H1 (cell line): ENCODE results near the gene NLRC5.

ENCODE experiments used
- BCL11A ChIP-seq, 2 experiments: IDR thresholded peaks; one replicate each; pipeline ENCODE4 v1.6.1; 2011; ENCODE audit warnings: low read depth in 2 of 2, low read length in 2 of 2, mild to moderate bottlenecking in 2 of 2
- CBX8 ChIP-seq: fragments of 300-800, 300-1000 bp; sonication (generic); IDR thresholded peaks from 2 replicates; pipeline ENCODE4 v1.7.1; 2016; ENCODE audit warnings: low read depth, low read length, borderline replicate concordance
- CREB1 ChIP-seq: IDR thresholded peaks from 2 replicates; pipeline ENCODE4 v1.6.1; 2012; ENCODE audit warnings: inconsistent platforms
- EZH2 ChIP-seq: fragments of 200-600 bp; sonication (generic); IDR thresholded peaks from 2 replicates; pipeline ENCODE4 v1.7.1; 2012; ENCODE audit warnings: low read depth, mild to moderate bottlenecking, moderate library complexity, low read length, inconsistent platforms; ENCODE audit not compliant: severe bottlenecking
- GABPA ChIP-seq: IDR thresholded peaks from 2 replicates; pipeline ENCODE4 v1.6.1; 2011; ENCODE audit warnings: mild to moderate bottlenecking, low read length, moderate library complexity, borderline replicate concordance; ENCODE audit not compliant: insufficient read depth
- GTF2F1 ChIP-seq: IDR thresholded peaks from 2 replicates; pipeline ENCODE4 v1.6.1; 2012; ENCODE audit warnings: low read depth, low read length, improper control_type of control experiment, borderline replicate concordance
- MAFK ChIP-seq: IDR thresholded peaks from 2 replicates; pipeline ENCODE4 v1.6.1; 2012; ENCODE audit warnings: low read depth, mild to moderate bottlenecking, improper control_type of control experiment, low read length
- POLR2A ChIP-seq, 2 experiments: IDR thresholded peaks; 1 replicate in 1 of 2; 2 replicates in 1 of 2; pipeline ENCODE4 v1.6.1; 2011; ENCODE audit warnings: low read depth in 2 of 2, low read length in 2 of 2, mild to moderate bottlenecking in 2 of 2; ENCODE audit errors: control extremely low read depth in 1 of 2
- POLR2AphosphoS5 ChIP-seq: IDR thresholded peaks from 2 replicates; pipeline ENCODE4 v1.6.1; 2011; ENCODE audit warnings: low read depth, low read length
- RBBP5 ChIP-seq: IDR thresholded peaks from 2 replicates; pipeline ENCODE4 v1.7.1; 2012; ENCODE audit warnings: low read depth, mild to moderate bottlenecking, inconsistent platforms, low read length, moderate library complexity, borderline replicate concordance
- SIN3A ChIP-seq, 2 experiments: IDR thresholded peaks in 1 of 2; conservative IDR thresholded peaks in 1 of 2; 2 replicates each; pipeline ENCODE4 v1.6.1; 2011 to 2012; ENCODE audit warnings: low read length in 2 of 2, improper control_type of control experiment in 1 of 2, low read depth in 1 of 2, mild to moderate bottlenecking in 1 of 2
- TF ChIP-seq, protein P1 (sequence below), 3 experiments: IDR thresholded peaks; 1 replicate in 2 of 3; 2 replicates in 1 of 3; pipeline versions ENCODE4 v1.5.1 to v1.6.1; 2011; ENCODE audit warnings: low read length in 3 of 3, mild to moderate bottlenecking in 3 of 3, inconsistent platforms in 2 of 3, low read depth in 1 of 3, moderate library complexity in 1 of 3; ENCODE audit not compliant: insufficient read depth in 1 of 3; ENCODE audit errors: control extremely low read depth in 1 of 3
- TF ChIP-seq, protein P2 (sequence below): IDR thresholded peaks from 2 replicates; pipeline ENCODE4 v1.6.1; 2012; ENCODE audit warnings: inconsistent platforms

DNA sequence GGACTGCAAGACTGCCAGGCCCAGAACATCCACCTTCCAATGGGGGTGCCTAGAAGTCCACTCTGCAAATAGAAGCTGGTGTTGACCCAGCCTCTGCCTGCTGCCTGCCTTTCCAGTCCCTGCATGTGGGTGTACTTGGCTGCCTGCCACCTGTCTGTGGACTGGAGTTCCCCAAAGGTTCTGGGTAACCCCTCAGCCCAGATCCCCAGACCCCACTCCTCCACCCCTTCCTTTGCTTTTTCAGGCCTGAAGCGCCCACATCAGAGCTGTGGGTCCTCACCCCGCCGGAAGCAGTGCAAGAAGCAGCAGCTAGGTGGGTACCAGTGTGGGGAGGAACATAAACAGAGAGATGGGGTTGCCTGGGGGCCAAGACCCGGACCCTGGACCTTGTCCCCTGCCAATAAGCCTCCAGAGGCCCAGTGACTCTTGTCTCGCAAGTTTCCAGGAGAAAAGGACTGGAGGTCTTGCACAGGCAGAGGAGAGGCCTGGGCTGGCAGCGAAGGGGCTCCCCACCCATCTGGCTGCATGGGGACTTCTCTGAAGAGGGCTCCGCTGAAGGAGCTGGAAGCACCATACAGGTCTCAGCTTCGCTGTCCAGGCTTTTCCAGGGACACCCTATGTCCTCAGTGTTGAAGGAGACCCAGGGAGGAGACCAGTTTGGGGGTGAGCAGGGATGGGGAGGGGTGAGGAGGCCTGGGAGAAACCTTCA is 34.3 kb downstream of the NLRC5 start:
- TF ChIP-seq CREB1 (no peak), CBX8 (no peak), POLR2A (IDR thresholded peaks at IDR 0.05; ENCODE audit: control extremely low read depth in 1 of 2, low read depth in 2 of 2, low read length in 2 of 2) (no peak), EZH2 (no peak), POLR2AphosphoS5 (no peak), GABPA (no peak), BCL11A (IDR thresholded peaks at IDR 0.05; ENCODE audit: low read depth in 2 of 2, low read length in 2 of 2) (no peak), RBBP5 (no peak), SIN3A (conservative IDR thresholded peaks at IDR 0.05 in 1 of 2, IDR thresholded peaks at IDR 0.05 in 1 of 2; ENCODE audit: low read depth in 1 of 2, low read length in 2 of 2) (no peak), GTF2F1 (no peak), MAFK (no peak)
- TF ChIP-seq, protein P1, sequence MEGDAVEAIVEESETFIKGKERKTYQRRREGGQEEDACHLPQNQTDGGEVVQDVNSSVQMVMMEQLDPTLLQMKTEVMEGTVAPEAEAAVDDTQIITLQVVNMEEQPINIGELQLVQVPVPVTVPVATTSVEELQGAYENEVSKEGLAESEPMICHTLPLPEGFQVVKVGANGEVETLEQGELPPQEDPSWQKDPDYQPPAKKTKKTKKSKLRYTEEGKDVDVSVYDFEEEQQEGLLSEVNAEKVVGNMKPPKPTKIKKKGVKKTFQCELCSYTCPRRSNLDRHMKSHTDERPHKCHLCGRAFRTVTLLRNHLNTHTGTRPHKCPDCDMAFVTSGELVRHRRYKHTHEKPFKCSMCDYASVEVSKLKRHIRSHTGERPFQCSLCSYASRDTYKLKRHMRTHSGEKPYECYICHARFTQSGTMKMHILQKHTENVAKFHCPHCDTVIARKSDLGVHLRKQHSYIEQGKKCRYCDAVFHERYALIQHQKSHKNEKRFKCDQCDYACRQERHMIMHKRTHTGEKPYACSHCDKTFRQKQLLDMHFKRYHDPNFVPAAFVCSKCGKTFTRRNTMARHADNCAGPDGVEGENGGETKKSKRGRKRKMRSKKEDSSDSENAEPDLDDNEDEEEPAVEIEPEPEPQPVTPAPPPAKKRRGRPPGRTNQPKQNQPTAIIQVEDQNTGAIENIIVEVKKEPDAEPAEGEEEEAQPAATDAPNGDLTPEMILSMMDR (IDR thresholded peaks at IDR 0.05; ENCODE audit: control extremely low read depth in 1 of 3, insufficient read depth in 1 of 3, low read depth in 1 of 3, low read length in 3 of 3), result no peak
- TF ChIP-seq, protein P2, sequence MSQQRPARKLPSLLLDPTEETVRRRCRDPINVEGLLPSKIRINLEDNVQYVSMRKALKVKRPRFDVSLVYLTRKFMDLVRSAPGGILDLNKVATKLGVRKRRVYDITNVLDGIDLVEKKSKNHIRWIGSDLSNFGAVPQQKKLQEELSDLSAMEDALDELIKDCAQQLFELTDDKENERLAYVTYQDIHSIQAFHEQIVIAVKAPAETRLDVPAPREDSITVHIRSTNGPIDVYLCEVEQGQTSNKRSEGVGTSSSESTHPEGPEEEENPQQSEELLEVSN, result no peak
